Choroid plexus epithelial cell (primary cell): ENCODE measurements around the gene MYO1B.

Experiments
- DNase-seq: peaks from one replicate; pipeline ENCODE4 v3.0.0-alpha.2; 2010; ENCODE audit warnings: low read depth
- H3K4me3 ChIP-seq: 2 replicates; pipeline ENCODE4 v1.5.1; 2011; ENCODE audit warnings: low read depth, mild to moderate bottlenecking, control low read depth, low read length, moderate library complexity
- CTCF ChIP-seq: conservative IDR thresholded peaks from 2 replicates; pipeline ENCODE4 v1.5.1; 2011; ENCODE audit warnings: low read depth, mild to moderate bottlenecking, control low read depth, inconsistent platforms, low read length, moderate library complexity

The MYO1B gene

GRCh38 chr2:191351298-191351697 is 106.1 kb downstream of the MYO1B start:
- no peak for TF ChIP-seq CTCF
- H3K4me3 ChIP-seq, result no peak overlapping the region
- DNase-seq, result no peak

GRCh38 chr2:191351921-191352320 is 106.7 kb downstream of the MYO1B start:
- no peak overlapping the region for H3K4me3 ChIP-seq
- no peak for TF ChIP-seq CTCF
- peak; percentile 41 for DNase-seq

GRCh38 chr2:191352536-191352935 is 107.3 kb downstream of the MYO1B start:
- H3K4me3 ChIP-seq, result no peak overlapping the region
- no peak for TF ChIP-seq CTCF
- peak; percentile 80 for DNase-seq

- DNase-seq, result no peak
- TF ChIP-seq CTCF, result no peak
- no peak overlapping the region for H3K4me3 ChIP-seq
Observed at GRCh38 chr2:191355170-191355758, 110.1 kb downstream of the MYO1B start.

- no peak for DNase-seq
- H3K4me3 ChIP-seq, result no peak overlapping the region
- TF ChIP-seq CTCF, result no peak
Observed at GRCh38 chr2:191357678-191358077, 112.5 kb downstream of the MYO1B start.

- DNase-seq, result no peak
- H3K4me3 ChIP-seq, result no peak overlapping the region
- TF ChIP-seq CTCF, result no peak
Observed at GRCh38 chr2:191358325-191359025, 113.3 kb downstream of the MYO1B start.

- DNase-seq, result peak; percentile 49
- no peak for TF ChIP-seq CTCF
- H3K4me3 ChIP-seq, result no peak overlapping the region
Observed at GRCh38 chr2:191359133-191359532, 113.9 kb downstream of the MYO1B start.
